Astrocyte of the cerebellum (primary cell): Measurements from ENCODE around the gene PRR33.

Experiments
- DNase-seq: peaks from one replicate; pipeline ENCODE4 v3.0.0-alpha.2; 2011; ENCODE audit warnings: low read depth
- H3K4me3 ChIP-seq: 2 replicates; pipeline ENCODE4 v1.5.1; 2011; ENCODE audit warnings: mild to moderate bottlenecking, low read depth, low read length, moderate library complexity
- CTCF ChIP-seq: IDR thresholded peaks from 2 replicates; pipeline ENCODE4 v1.5.1; 2012; ENCODE audit warnings: low read length, low read depth, moderate library complexity, mild to moderate bottlenecking; ENCODE audit errors: missing control alignments
- in situ Hi-C: cut with HindIII; loops from 2 replicates; pipeline ENCODE4 v1.10.0; 2017; ENCODE audit warnings: low sequenced_read_pairs

PRR33 gene

DNA sequence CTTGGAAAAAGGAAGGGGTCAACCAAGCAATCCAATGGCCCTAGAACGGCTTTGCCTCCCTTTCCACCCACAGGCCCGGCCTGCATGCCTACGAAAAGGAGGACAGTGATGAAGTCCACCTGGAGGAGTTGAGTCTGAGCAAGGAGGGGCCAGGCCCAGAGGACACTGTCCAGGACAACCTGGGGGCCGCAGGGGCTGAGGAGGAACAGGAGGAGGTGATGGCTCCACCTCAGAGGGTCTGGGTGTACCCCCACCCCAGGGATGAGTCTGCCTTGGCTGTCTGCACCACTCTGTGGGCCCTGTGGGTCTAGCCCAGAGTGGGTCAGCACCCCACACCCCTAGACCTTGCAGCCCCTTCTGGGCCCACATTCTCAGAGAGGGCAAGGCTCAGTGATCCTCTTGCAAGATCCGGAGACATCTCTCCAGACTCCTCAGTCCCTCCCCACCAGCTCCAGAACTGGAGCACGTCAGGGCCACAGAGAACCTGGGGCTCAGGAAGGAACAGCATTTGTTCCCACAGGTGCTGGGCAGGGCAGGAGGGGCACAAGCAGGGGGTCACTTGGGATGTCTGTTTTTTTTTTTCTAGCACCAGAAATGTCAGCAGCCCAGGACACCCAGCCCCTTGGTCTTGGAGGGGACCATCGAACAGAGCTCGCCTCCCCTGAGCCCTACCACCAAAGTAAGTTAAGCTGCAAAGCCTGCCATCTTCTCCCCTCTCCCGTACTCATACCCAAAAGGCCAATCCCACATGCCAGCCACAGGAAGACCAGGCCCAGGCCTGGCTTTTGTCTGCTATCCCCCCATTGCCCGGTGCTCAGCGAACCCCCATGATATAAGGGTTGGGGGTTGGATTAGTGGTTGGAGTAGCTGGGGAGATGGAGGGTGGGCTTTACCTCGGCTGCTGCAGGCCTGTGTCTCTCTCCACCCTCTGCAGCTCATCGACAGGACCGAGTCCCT is 8.1 kb downstream of the PRR33 start:
- no peak for DNase-seq
- H3K4me3 ChIP-seq: no peak overlapping the region
- in situ Hi-C loops: no loop called here
- no peak for TF ChIP-seq CTCF

- DNase-seq: peak; percentile 29
- peak; percentile 89 for TF ChIP-seq CTCF
- no peak overlapping the region for H3K4me3 ChIP-seq
- in situ Hi-C loops: no loop called here
These were observed 9.1 kb downstream of the PRR33 start for GRCh38 chr11:1882265-1883238.

GRCh38 chr11:1881442-1882264 is 10.0 kb downstream of the PRR33 start:
- DNase-seq: no peak

DNA sequence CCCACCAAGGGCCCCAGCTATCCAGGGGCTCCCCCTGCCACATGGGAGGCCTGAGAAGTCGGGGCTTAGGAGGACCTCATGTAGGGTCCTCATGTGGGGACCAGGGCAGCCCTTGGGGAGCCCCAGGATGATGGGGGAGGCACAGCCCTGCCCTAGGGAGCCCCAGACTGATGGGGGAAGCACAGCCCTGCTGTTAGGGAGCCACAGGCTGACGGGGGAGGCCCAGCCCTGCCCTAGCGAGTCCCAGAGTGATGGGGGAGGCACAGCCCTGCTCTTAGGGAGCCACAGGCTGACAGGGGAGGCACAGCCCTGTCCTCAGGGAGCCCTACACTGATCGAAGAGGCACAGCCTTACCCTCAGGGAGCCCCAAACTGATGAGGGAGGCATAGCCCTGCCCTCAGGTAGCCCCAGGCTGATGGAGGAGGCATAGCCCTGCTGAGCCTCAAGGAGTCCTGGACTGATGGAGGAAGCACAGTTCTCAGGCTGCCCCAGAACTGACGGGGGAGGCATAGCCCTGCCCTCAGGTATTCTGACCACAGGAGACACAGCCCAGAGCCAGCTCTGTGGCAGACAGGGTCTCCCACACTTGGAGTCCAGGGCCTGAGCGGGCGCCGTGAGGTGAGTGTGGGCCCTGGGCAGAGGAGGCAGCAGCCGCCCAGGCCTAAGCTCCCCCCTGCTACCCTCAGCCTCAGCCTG is 10.8 kb downstream of the PRR33 start:
- no peak for TF ChIP-seq CTCF
- no peak overlapping the region for H3K4me3 ChIP-seq
- in situ Hi-C loops: no loop called here
- no peak for DNase-seq

More at GRCh38 chr11:1881442-1882264, 10.0 kb downstream of the PRR33 start:
- TF ChIP-seq CTCF: no peak
- no peak overlapping the region for H3K4me3 ChIP-seq
- in situ Hi-C loops: no loop called here

- DNase-seq: no peak
- no peak overlapping the region for H3K4me3 ChIP-seq
- TF ChIP-seq CTCF: no peak
- in situ Hi-C loops: no loop called here
These were observed 11.6 kb downstream of the PRR33 start for GRCh38 chr11:1879941-1880720.
